GM12878 (cell line): ENCODE data around the gene ACADL. TPM values are rescaled to one million over a fixed set of nuclear protein-coding genes. Genes with fewer than 3 reads are reported as not detected.

Source experiments
- ATAC-seq: fragments of 200-7000 bp; cut with Tn5 transposase; 3 replicates; pipeline ENCODE4 v1.9.1; 2020; ENCODE audit warnings: mild to moderate bottlenecking, moderate library complexity
- BruUV-seq: library from RNA; stranded (reverse); fragments of 400-500 nt; replicated peaks from 2 replicates; lab custom pipeline; 2021; lab: Mats Ljungman, UMichigan
- CTCF ChIA-PET: fragments of 300-600 bp; sonication (Branson Sonifier 250); formaldehyde crosslinking; extraction: SDS; loops from one replicate; lab custom pipeline; 2021; ENCODE audit warnings: inconsistent platforms; lab: Yijun Ruan, JAX
- POLR2A ChIA-PET: fragments of 350-600 bp; formaldehyde crosslinking; extraction: SDS; loops from one replicate; lab custom pipeline; 2021; ENCODE audit warnings: inconsistent platforms; lab: Charles Lee
- RAD21 ChIA-PET: fragments of 300-600 bp; sonication (Branson Sonifier 250); formaldehyde crosslinking; loops from one replicate; lab custom pipeline; 2023; ENCODE audit warnings: antibody characterized with exemption; ENCODE audit not compliant: unreplicated experiment; lab: Charles Lee
- SMC1A ChIA-PET: fragments of 300-600 bp; sonication (Branson Sonifier 250); formaldehyde crosslinking; loops from one replicate; lab custom pipeline; 2023; ENCODE audit not compliant: unreplicated experiment, uncharacterized antibody; lab: Charles Lee
- DNase-seq: peaks from one replicate; pipeline ENCODE4 v3.0.0-alpha.2; 2011; ENCODE audit warnings: low read depth, low spot score
- FAIRE-seq: peaks from 3 replicates; lab custom pipeline; 2011; peaks lifted over from hg19 to GRCh38; lab: Jason Lieb, UNC
- H2AFZ ChIP-seq: 2 replicates; pipeline ENCODE4 v1.6.0; 2011; ENCODE audit warnings: low read depth, low read length, control low read depth; ENCODE audit not compliant: control insufficient read depth
- H3K27ac ChIP-seq: 2 replicates; pipeline ENCODE4 v1.5.1; 2011; ENCODE audit warnings: control low read depth; ENCODE audit not compliant: control insufficient read depth, insufficient read depth
- H3K27me3 ChIP-seq, 2 experiments: replicated peaks in 1 of 2; 2 replicates each; pipeline versions ENCODE4 v1.6.0 to v1.6.1; 2011; ENCODE audit warnings: low read length in 1 of 2; ENCODE audit not compliant: control insufficient read depth in 2 of 2, insufficient read depth in 2 of 2
- H3K36me3 ChIP-seq, 2 experiments: 2 replicates each; pipeline ENCODE4 v1.5.1; 2011; ENCODE audit warnings: low read length in 1 of 2; ENCODE audit not compliant: control insufficient read depth in 2 of 2, insufficient read depth in 2 of 2
- H3K4me1 ChIP-seq: 2 replicates; pipeline ENCODE4 v1.6.1; 2011; ENCODE audit warnings: mild to moderate bottlenecking, low read length, moderate library complexity, mixed read lengths; ENCODE audit not compliant: control insufficient read depth, insufficient read depth
- H3K4me2 ChIP-seq: 2 replicates; pipeline ENCODE4 v1.6.0; 2011; ENCODE audit warnings: control low read depth; ENCODE audit not compliant: control insufficient read depth, insufficient read depth
- H3K4me3 ChIP-seq: fragments of 200-600 bp; sonication (generic); 2 replicates; pipeline ENCODE4 v1.5.1; 2016
- H3K79me2 ChIP-seq: 2 replicates; pipeline ENCODE4 v1.6.0; 2011; ENCODE audit warnings: low read length; ENCODE audit not compliant: control insufficient read depth, insufficient read depth
- H3K9ac ChIP-seq: 2 replicates; pipeline ENCODE4 v1.8.0; 2011; ENCODE audit warnings: low read length, control low read depth, mixed read lengths; ENCODE audit not compliant: control insufficient read depth, insufficient read depth
- H3K9me3 ChIP-seq: replicated peaks from 3 replicates; pipeline ENCODE4 v1.5.1; 2011; ENCODE audit warnings: mild to moderate bottlenecking, low read length; ENCODE audit not compliant: control insufficient read depth, insufficient read depth
- H4K20me1 ChIP-seq: 2 replicates; pipeline ENCODE4 v1.6.0; 2011; ENCODE audit not compliant: control insufficient read depth, insufficient read depth
- NR2C1 ChIP-seq: fragments of 450-650 bp; IDR thresholded peaks from 2 replicates; pipeline ENCODE4 v1.6.1; 2017; ENCODE audit warnings: antibody characterized with exemption, mild to moderate bottlenecking, moderate library complexity
- RAD21 ChIP-seq: IDR thresholded peaks from 2 replicates; pipeline ENCODE4 v1.6.1; 2011; ENCODE audit warnings: mild to moderate bottlenecking, low read depth, low read length, moderate library complexity; ENCODE audit not compliant: insufficient read depth
- SIN3A ChIP-seq: IDR thresholded peaks from 2 replicates; pipeline ENCODE4 v1.6.1; 2012; ENCODE audit warnings: low read depth, low read length, improper control_type of control experiment
- SMC3 ChIP-seq: IDR thresholded peaks from 2 replicates; pipeline ENCODE4 v1.6.1; 2011; ENCODE audit warnings: low read length, improper control_type of control experiment, borderline replicate concordance
- TCF7 ChIP-seq: IDR thresholded peaks from 2 replicates; pipeline ENCODE4 v1.6.1; 2014; ENCODE audit warnings: antibody characterized with exemption, borderline replicate concordance
- in situ Hi-C: fragments of 300-500 bp; cut with MboI; formaldehyde crosslinking; loops from 9 replicates; pipeline ENCODE4 v1.14.3; 2018; ENCODE audit warnings: mixed read lengths
- intact Hi-C: fragments of 100-400 bp; cut with micrococcal nuclease; formaldehyde crosslinking; loops from one replicate; pipeline ENCODE4 v1.14.2; 2022; ENCODE audit not compliant: unreplicated experiment
- polyA plus RNA-seq, 11 experiments: library from polyadenylated mRNA; depleted of rRNA in 4 of 11; unstranded in 6 of 11; stranded (reverse) in 5 of 11; fragments of >200 nt; fragmentation: Nextera tagmentation in 4 of 11; fragmentation: Illumina TruSeq in 1 of 11; extraction: Ambion mirVana in 4 of 11; extraction: Trizol in 1 of 11; gene quantifications; 1 replicate in 1 of 11; 2 replicates in 10 of 11; pipeline versions ENCODE4 v1.2.1 to v1.2.3, GENCODE V29; 2011 to 2016; ENCODE audit warnings: inconsistent platforms in 2 of 11, missing spikeins in 2 of 11, low read depth in 1 of 11
- total RNA-seq, 4 experiments: library from RNA; depleted of rRNA in 3 of 4; stranded (reverse); fragments of >200 nt in 3 of 4; fragmentation: Illumina TruSeq in 1 of 4; extraction: Trizol in 1 of 4; gene quantifications; 2 replicates each; pipeline versions ENCODE4 v1.2.1 to v1.2.3, GENCODE V29; 2013 to 2021
- TF ChIP-seq, protein P1 (sequence below), 3 experiments: IDR thresholded peaks in 2 of 3; conservative IDR thresholded peaks in 1 of 3; 2 replicates each; pipeline ENCODE4 v1.5.1; 2011; ENCODE audit warnings: low read depth in 3 of 3, low read length in 3 of 3, mild to moderate bottlenecking in 3 of 3, control low read depth in 2 of 3, moderate library complexity in 2 of 3, inconsistent platforms in 1 of 3, mixed read lengths in 1 of 3; ENCODE audit not compliant: control insufficient read depth in 2 of 3, insufficient read depth in 1 of 3; ENCODE audit errors: extremely low read depth in 1 of 3

Gene ACADL
- total and polyA plus RNA-seq, 10 of the 15 experiments (the other 5 are each of a cell fraction or from before 2014, with no cell fraction given) = not detected

DNA sequence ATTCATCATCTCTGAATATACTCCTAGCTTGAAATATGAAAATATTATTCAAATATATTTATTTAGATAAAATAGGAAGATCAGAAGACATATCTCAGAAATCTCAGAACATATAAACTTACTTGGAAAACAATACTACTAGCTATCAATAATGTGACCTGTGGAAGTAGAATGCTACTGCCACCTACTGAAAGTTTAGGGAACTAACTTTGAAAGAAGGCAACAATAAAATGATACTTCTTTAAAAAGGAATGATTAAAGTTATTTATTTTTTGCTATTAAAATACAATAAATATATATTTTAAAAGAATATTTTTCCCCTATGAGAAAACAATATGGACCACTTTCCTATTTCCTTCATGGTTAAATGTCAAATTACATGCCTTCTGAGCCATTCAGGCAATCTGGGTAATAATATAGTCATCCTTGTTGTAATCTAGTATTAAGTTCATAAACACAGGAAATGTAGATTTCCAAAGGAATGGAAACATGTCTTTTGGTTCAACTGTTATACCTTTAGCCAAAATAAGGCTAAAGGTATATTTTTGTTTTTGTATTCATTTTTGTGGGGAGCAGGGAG lies 26.0 kb downstream of the ACADL start:
- Histone ChIP-seq H3K9me3 (no peaks in the 10 kb centered on the region), H3K4me1 (no peaks in the 10 kb centered on the region), H3K4me2 (no peak overlapping the region), H3K27ac (no peak overlapping the region), H3K4me3 (no peak overlapping the region), H2AFZ (no peak overlapping the region), H3K36me3 (no peaks in the 10 kb centered on the region), H3K79me2 (no peaks in the 10 kb centered on the region), H3K9ac (no peak overlapping the region), H4K20me1 (no peaks in the 10 kb centered on the region), H3K27me3 (no peaks in the 10 kb centered on the region; a peak in 1 of 4 replicates)
- DNase-seq (no peak), FAIRE-seq (no peak), ATAC-seq (peak; percentile 70)
- RAD21 ChIA-PET = interaction anchor here (0.7 to 2.5 kb wide), 17 partner anchors 9 to 865 kb away, joined by 3 to 34 read pairs (median 5); no protein-coding TSS in a partner anchor
- CTCF ChIA-PET = interaction anchor here (0.6 to 5.2 kb wide), 49 partner anchors 10 to 1709 kb away, joined by 3 to 42 read pairs (median 3); partner anchors contain the start of gene ACADL
- POLR2A ChIA-PET = no interaction called here
- intact Hi-C loops (loop anchor here (1.0 to 10.0 kb wide), 4 partner anchors 222 to 1802 kb away; no protein-coding TSS in a partner anchor), in situ Hi-C loops (loop anchor here (5.0 to 25.0 kb wide), 3 partner anchors 127 to 1812 kb away; no protein-coding TSS in a partner anchor)
- SMC1A ChIA-PET = interaction anchor here (0.8 to 2.2 kb wide), 25 partner anchors 20 to 864 kb away, joined by 3 to 38 read pairs (median 4); partner anchors contain the start of gene RPE
- TF ChIP-seq TCF7 (no peak), SIN3A (no peak), SMC3 (peak; percentile 60; the same call in 1 of the 2 replicates), RAD21 (peak; percentile 73), NR2C1 (no peak)
- TF ChIP-seq, protein P1, sequence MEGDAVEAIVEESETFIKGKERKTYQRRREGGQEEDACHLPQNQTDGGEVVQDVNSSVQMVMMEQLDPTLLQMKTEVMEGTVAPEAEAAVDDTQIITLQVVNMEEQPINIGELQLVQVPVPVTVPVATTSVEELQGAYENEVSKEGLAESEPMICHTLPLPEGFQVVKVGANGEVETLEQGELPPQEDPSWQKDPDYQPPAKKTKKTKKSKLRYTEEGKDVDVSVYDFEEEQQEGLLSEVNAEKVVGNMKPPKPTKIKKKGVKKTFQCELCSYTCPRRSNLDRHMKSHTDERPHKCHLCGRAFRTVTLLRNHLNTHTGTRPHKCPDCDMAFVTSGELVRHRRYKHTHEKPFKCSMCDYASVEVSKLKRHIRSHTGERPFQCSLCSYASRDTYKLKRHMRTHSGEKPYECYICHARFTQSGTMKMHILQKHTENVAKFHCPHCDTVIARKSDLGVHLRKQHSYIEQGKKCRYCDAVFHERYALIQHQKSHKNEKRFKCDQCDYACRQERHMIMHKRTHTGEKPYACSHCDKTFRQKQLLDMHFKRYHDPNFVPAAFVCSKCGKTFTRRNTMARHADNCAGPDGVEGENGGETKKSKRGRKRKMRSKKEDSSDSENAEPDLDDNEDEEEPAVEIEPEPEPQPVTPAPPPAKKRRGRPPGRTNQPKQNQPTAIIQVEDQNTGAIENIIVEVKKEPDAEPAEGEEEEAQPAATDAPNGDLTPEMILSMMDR (IDR thresholded peaks at IDR 0.05 in 2 of 3, conservative IDR thresholded peaks at IDR 0.05 in 1 of 3; ENCODE audit: control insufficient read depth in 2 of 3, extremely low read depth in 1 of 3, insufficient read depth in 1 of 3, low read depth in 3 of 3, low read length in 3 of 3) = peak; percentile 50 to 63 (median 55); a peak in 5 of 6 replicates
- BruUV-seq = no TSS peak
